ENCODE measurements around the gene CORO7. TPM values are rescaled to one million over a fixed set of nuclear protein-coding genes. Genes with fewer than 3 reads are reported as not detected.

CORO7 gene
- total RNA-seq, 1 donor = 17.7 TPM

GRCh38 chr16:4372001-4372577, 44.3 kb downstream of the CORO7 start:
- peak; percentile 90 for DNase-seq (ENCODE audit: insufficient read length, low spot score, missing footprints)
- H3K27me3 ChIP-seq (ENCODE audit: insufficient read depth, low read length) = no peaks in the 10 kb centered on the region
- peak overlapping the region; percentile 98 for H3K27ac ChIP-seq (ENCODE audit: low read depth, low read length)

GRCh38 chr16:4371357-4372000, 44.9 kb downstream of the CORO7 start, which contains the start of gene VASN:
Gene VASN, plus strand, starts transcription at chr16:4371848. Its CDS starts 9,030 bp downstream, at chr16:4380878.
- Histone ChIP-seq H4K20me1 (ENCODE audit: insufficient read depth, low read length) (peaks cover 49% of the 10 kb centered on the region), H3K79me2 (ENCODE audit: insufficient read depth, low read length) (peaks cover 45% of the 10 kb centered on the region), H3K4me2 (ENCODE audit: insufficient read depth, low read length) (peak within 1 kb of the TSS; percentile 93), H3K36me3 (ENCODE audit: insufficient read depth, low read length) (peaks cover 9% of the 10 kb centered on the region), H3K27ac (ENCODE audit: low read depth, low read length) (peak within 1 kb of the TSS; percentile 98), H3K27me3 (ENCODE audit: insufficient read depth, low read length) (no peaks in the 10 kb centered on the region), H3K4me3 (ENCODE audit: insufficient read depth, low read length) (peak within 1 kb of the TSS; percentile 100), H3K9me3 (ENCODE audit: low read depth, low read length) (no peaks in the 10 kb centered on the region), H2AFZ (ENCODE audit: low read length) (no peak within 1 kb of the TSS), H3K4me1 (ENCODE audit: insufficient read depth, low read length) (peaks cover 55% of the 10 kb centered on the region)
- peak; percentile 99 for DNase-seq (ENCODE audit: insufficient read length, low spot score, missing footprints)
- TF ChIP-seq CTCF (IDR thresholded peaks at IDR 0.05; ENCODE audit: extremely low read depth, low read depth, low read length) = no peak

More at GRCh38 chr16:4372001-4372577, 44.3 kb downstream of the CORO7 start:
- Histone ChIP-seq H4K20me1 (ENCODE audit: insufficient read depth, low read length) (peaks cover 54% of the 10 kb centered on the region), H3K4me1 (ENCODE audit: insufficient read depth, low read length) (peaks cover 61% of the 10 kb centered on the region), H3K36me3 (ENCODE audit: insufficient read depth, low read length) (peaks cover 9% of the 10 kb centered on the region), H3K79me2 (ENCODE audit: insufficient read depth, low read length) (peaks cover 51% of the 10 kb centered on the region), H3K4me3 (ENCODE audit: insufficient read depth, low read length) (peak overlapping the region; percentile 100), H3K9me3 (ENCODE audit: low read depth, low read length) (no peaks in the 10 kb centered on the region), H3K4me2 (ENCODE audit: insufficient read depth, low read length) (peak overlapping the region; percentile 93), H2AFZ (ENCODE audit: low read length) (no peak overlapping the region)
- TF ChIP-seq CTCF (IDR thresholded peaks at IDR 0.05; ENCODE audit: extremely low read depth, low read depth, low read length) = no peak

GRCh38 chr16:4370570-4371356, 45.6 kb downstream of the CORO7 start:
- Histone ChIP-seq H3K4me1 (ENCODE audit: insufficient read depth, low read length) (peaks cover 48% of the 10 kb centered on the region), H4K20me1 (ENCODE audit: insufficient read depth, low read length) (peaks cover 43% of the 10 kb centered on the region), H3K27me3 (ENCODE audit: insufficient read depth, low read length) (no peaks in the 10 kb centered on the region), H3K4me2 (ENCODE audit: insufficient read depth, low read length) (peak overlapping the region; percentile 79), H3K9me3 (ENCODE audit: low read depth, low read length) (no peaks in the 10 kb centered on the region), H3K79me2 (ENCODE audit: insufficient read depth, low read length) (peaks cover 38% of the 10 kb centered on the region), H3K36me3 (ENCODE audit: insufficient read depth, low read length) (peaks cover 6% of the 10 kb centered on the region), H3K27ac (ENCODE audit: low read depth, low read length) (peak overlapping the region; percentile 88), H2AFZ (ENCODE audit: low read length) (no peak overlapping the region), H3K4me3 (ENCODE audit: insufficient read depth, low read length) (peak overlapping the region; percentile 100)
- DNase-seq (ENCODE audit: insufficient read length, low spot score, missing footprints) = peak; percentile 96
- TF ChIP-seq CTCF (IDR thresholded peaks at IDR 0.05; ENCODE audit: extremely low read depth, low read depth, low read length) = no peak
